Loucy (cell line): Measurements from ENCODE around the gene PDYN.

ENCODE experiments used
- CTCF ChIP-seq: fragments of 200-600 bp; sonication (generic); conservative IDR thresholded peaks from 2 replicates; pipeline ENCODE4 v1.5.1; 2014; ENCODE audit warnings: mild to moderate bottlenecking, antibody characterized with exemption, low read length
- EZH2phosphoT487 ChIP-seq: fragments of 200-600 bp; IDR thresholded peaks from 2 replicates; pipeline ENCODE4 v1.6.1; 2018; ENCODE audit warnings: antibody characterized with exemption, mild to moderate bottlenecking, moderate library complexity, borderline replicate concordance

GRCh38 chr20:2037296-2037914 lies 43.5 kb upstream of the PDYN start:
- no peak for TF ChIP-seq CTCF
- no peak for TF ChIP-seq EZH2phosphoT487
